Muscle of arm (tissue), 12 donors: ENCODE data around the gene TRIM42. TPM values are rescaled to one million over a fixed set of nuclear protein-coding genes. Genes with fewer than 3 reads are reported as not detected.

ENCODE experiments used
- DNase-seq: peaks from one replicate; pipeline ENCODE4 v3.0.0-alpha.2; 2013
- polyA plus RNA-seq, 12 donors: library from polyadenylated mRNA; unstranded; fragments of 120-200 nt; gene quantifications; one replicate each; pipeline ENCODE4 v1.2.1, GENCODE V29; 2013; ENCODE audit not compliant: insufficient read length in 12 of 12

TRIM42 gene
- polyA plus RNA-seq, 12 donors: not detected

GRCh38 chr3:140710711-140711389 is 33.0 kb downstream of the TRIM42 start:
- no peak for DNase-seq

GRCh38 chr3:140711390-140712035 is 33.6 kb downstream of the TRIM42 start:
- DNase-seq: no peak

GRCh38 chr3:140712301-140712700 is 34.4 kb downstream of the TRIM42 start:
- no peak for DNase-seq

- DNase-seq: no peak
These were observed 37.2 kb downstream of the TRIM42 start for GRCh38 chr3:140715035-140715434.

GRCh38 chr3:140717921-140718320 is 40.1 kb downstream of the TRIM42 start:
- DNase-seq: no peak

GRCh38 chr3:140719841-140720614 is 42.2 kb downstream of the TRIM42 start:
- peak; percentile 61 for DNase-seq

GRCh38 chr3:140723576-140723975 is 45.7 kb downstream of the TRIM42 start:
- no peak for DNase-seq

- no peak for DNase-seq
These were observed 47.3 kb downstream of the TRIM42 start for GRCh38 chr3:140724856-140725812.

GRCh38 chr3:140726066-140726465 is 48.2 kb downstream of the TRIM42 start:
- DNase-seq: no peak

- DNase-seq: no peak
These were observed 50.0 kb downstream of the TRIM42 start for GRCh38 chr3:140727886-140728285.

- DNase-seq: no peak
These were observed 53.7 kb downstream of the TRIM42 start for GRCh38 chr3:140731440-140732119.

- no peak for DNase-seq
These were observed 55.8 kb downstream of the TRIM42 start for GRCh38 chr3:140733623-140734022.

GRCh38 chr3:140736863-140737460 is 59.1 kb downstream of the TRIM42 start:
- DNase-seq: no peak

GRCh38 chr3:140742116-140742515 is 64.3 kb downstream of the TRIM42 start:
- no peak for DNase-seq

- DNase-seq: no peak
These were observed 70.3 kb downstream of the TRIM42 start for GRCh38 chr3:140748171-140748570.

GRCh38 chr3:140748903-140749302 is 71.0 kb downstream of the TRIM42 start:
- no peak for DNase-seq
